ENCODE measurements around the gene TNFSF11. TPM values are rescaled to one million over a fixed set of nuclear protein-coding genes. Genes with fewer than 3 reads are reported as not detected.

The TNFSF11 gene
- polyA plus RNA-seq, 3 donors, result 0.34 to 0.86 (median 0.37) TPM

- DNase-seq (ENCODE audit: extremely low read depth in 1 of 11, low read depth in 9 of 11, low spot score in 4 of 11), result no peak
Observed at GRCh38 chr13:42644841-42645240, 70.9 kb downstream of the TNFSF11 start.

GRCh38 chr13:42645717-42646116, 71.8 kb downstream of the TNFSF11 start:
- DNase-seq (ENCODE audit: extremely low read depth in 1 of 11, low read depth in 9 of 11, low spot score in 4 of 11), result no peak

- DNase-seq (ENCODE audit: extremely low read depth in 1 of 11, low read depth in 9 of 11, low spot score in 4 of 11), result no peak
Observed at GRCh38 chr13:42649141-42649540, 75.2 kb downstream of the TNFSF11 start.

- peak in 7 of 11 donors; percentile 6 to 34 (median 23) for DNase-seq (ENCODE audit: extremely low read depth in 1 of 11, low read depth in 9 of 11, low spot score in 4 of 11)
Observed at GRCh38 chr13:42649831-42650230, 75.9 kb downstream of the TNFSF11 start.

- DNase-seq (ENCODE audit: extremely low read depth in 1 of 11, low read depth in 9 of 11, low spot score in 4 of 11), result no peak
Observed at GRCh38 chr13:42650506-42650905, 76.6 kb downstream of the TNFSF11 start.

GRCh38 chr13:42651936-42652641, 78.1 kb downstream of the TNFSF11 start:
- DNase-seq (ENCODE audit: extremely low read depth in 1 of 11, low read depth in 9 of 11, low spot score in 4 of 11), result no peak

GRCh38 chr13:42652642-42653415, 78.9 kb downstream of the TNFSF11 start:
- no peak for DNase-seq (ENCODE audit: extremely low read depth in 1 of 11, low read depth in 9 of 11, low spot score in 4 of 11)

GRCh38 chr13:42653679-42654078, 79.7 kb downstream of the TNFSF11 start:
- no peak for DNase-seq (ENCODE audit: extremely low read depth in 1 of 11, low read depth in 9 of 11, low spot score in 4 of 11)

- DNase-seq (ENCODE audit: extremely low read depth in 1 of 11, low read depth in 9 of 11, low spot score in 4 of 11), result no peak
Observed at GRCh38 chr13:42654212-42654611, 80.3 kb downstream of the TNFSF11 start.

GRCh38 chr13:42654722-42655121, 80.8 kb downstream of the TNFSF11 start:
- DNase-seq (ENCODE audit: extremely low read depth in 1 of 11, low read depth in 9 of 11, low spot score in 4 of 11), result no peak

GRCh38 chr13:42656161-42656560, 82.2 kb downstream of the TNFSF11 start:
- no peak for DNase-seq (ENCODE audit: extremely low read depth in 1 of 11, low read depth in 9 of 11, low spot score in 4 of 11)

GRCh38 chr13:42656958-42657357, 83.0 kb downstream of the TNFSF11 start:
- DNase-seq (ENCODE audit: extremely low read depth in 1 of 11, low read depth in 9 of 11, low spot score in 4 of 11), result no peak

Other genes starting within 250 kb of the TNFSF11 start
- gene FAM216B, start 207.4 kb downstream of the TNFSF11 start, polyA plus RNA-seq (ENCODE audit: insufficient read length in 3 of 3), result not detected

Measured in renal cortex interstitium (tissue), 11 donors.